SK-N-SH treated with all-trans-retinoic acid at 6 μM for 48 hours (cell line): ENCODE measurements around the gene CENPP.

Experiments
- ATAC-seq: fragments of 200-7000 bp; cut with Tn5 transposase; 3 replicates; pipeline ENCODE4 v1.9.1; 2020; ENCODE audit warnings: mild to moderate bottlenecking, moderate library complexity
- ARNTL ChIP-seq: fragments of 450-650 bp; formaldehyde crosslinking; IDR thresholded peaks from 2 replicates; pipeline ENCODE4 v1.5.0; 2020; ENCODE audit warnings: low read depth, mild to moderate bottlenecking, moderate library complexity, borderline replicate concordance
- BACH2 ChIP-seq: fragments of 250-450 bp; sonication (Bioruptor Pico); IDR thresholded peaks from 2 replicates; pipeline ENCODE4 v1.9.0; 2021; ENCODE audit warnings: mild to moderate bottlenecking, borderline replicate concordance
- CREB5 ChIP-seq: fragments of 250-450 bp; sonication (Bioruptor Pico); IDR thresholded peaks from 2 replicates; pipeline ENCODE4 v1.5.1; 2020; ENCODE audit warnings: low read depth, mild to moderate bottlenecking, moderate library complexity
- CSDC2 ChIP-seq: fragments of 250-450 bp; sonication (Bioruptor Pico); IDR thresholded peaks from 2 replicates; pipeline ENCODE4 v1.5.0; 2020; ENCODE audit warnings: mild to moderate bottlenecking, moderate library complexity
- ESRRG ChIP-seq: fragments of 250-450 bp; sonication (Bioruptor Pico); IDR thresholded peaks from 2 replicates; pipeline ENCODE4 v1.6.1; 2021; ENCODE audit warnings: mild to moderate bottlenecking
- GLIS3 ChIP-seq: fragments of 250-450 bp; sonication (Bioruptor Pico); IDR thresholded peaks from 2 replicates; pipeline ENCODE4 v1.5.0; 2020; ENCODE audit warnings: mild to moderate bottlenecking, moderate library complexity
- ISL1 ChIP-seq: fragments of 250-450 bp; sonication (Bioruptor Pico); IDR thresholded peaks from 2 replicates; pipeline ENCODE4 v2.1.2; 2022; ENCODE audit warnings: mild to moderate bottlenecking, moderate library complexity
- OSR1 ChIP-seq: fragments of 250-450 bp; sonication (Bioruptor Pico); IDR thresholded peaks from 2 replicates; pipeline ENCODE4 v1.8.0; 2022; ENCODE audit warnings: moderate library complexity, mild to moderate bottlenecking, inconsistent platforms
- PATZ1 ChIP-seq: fragments of 250-450 bp; sonication (Bioruptor Pico); IDR thresholded peaks from 2 replicates; pipeline ENCODE4 v1.8.0; 2020; ENCODE audit warnings: mild to moderate bottlenecking, moderate library complexity, borderline replicate concordance
- POU6F1 ChIP-seq: fragments of 250-450 bp; sonication (Bioruptor Pico); IDR thresholded peaks from 2 replicates; pipeline ENCODE4 v1.8.0; 2021; ENCODE audit warnings: low read depth, mild to moderate bottlenecking, moderate library complexity, borderline replicate concordance
- PPARA ChIP-seq: fragments of 250-450 bp; sonication (Bioruptor Pico); IDR thresholded peaks from 2 replicates; pipeline ENCODE4 v1.5.0; 2020; ENCODE audit warnings: mild to moderate bottlenecking, borderline replicate concordance
- RARB ChIP-seq: fragments of 250-450 bp; sonication (Bioruptor Pico); IDR thresholded peaks from 2 replicates; pipeline ENCODE4 v1.8.0; 2021; ENCODE audit warnings: mild to moderate bottlenecking, moderate library complexity
- SNAI2 ChIP-seq: fragments of 250-450 bp; sonication (Bioruptor Pico); IDR thresholded peaks from 2 replicates; pipeline ENCODE4 v1.5.0; 2020; ENCODE audit warnings: mild to moderate bottlenecking, moderate library complexity
- TCF4 ChIP-seq: fragments of 250-450 bp; sonication (Bioruptor Pico); IDR thresholded peaks from 2 replicates; pipeline ENCODE4 v1.8.0; 2021; ENCODE audit warnings: mild to moderate bottlenecking, moderate library complexity, borderline replicate concordance
- TOX ChIP-seq: fragments of 250-450 bp; sonication (Bioruptor Pico); IDR thresholded peaks from 2 replicates; pipeline ENCODE4 v1.8.0; 2021; ENCODE audit warnings: mild to moderate bottlenecking, moderate library complexity, borderline replicate concordance
- ZC3H10 ChIP-seq: fragments of 250-450 bp; sonication (Bioruptor Pico); IDR thresholded peaks from 2 replicates; pipeline ENCODE4 v1.5.1; 2021; ENCODE audit warnings: mild to moderate bottlenecking, moderate library complexity
- ZFP3 ChIP-seq: fragments of 250-450 bp; sonication (Bioruptor Pico); IDR thresholded peaks from 2 replicates; pipeline ENCODE4 v1.5.0; 2020; ENCODE audit warnings: mild to moderate bottlenecking, moderate library complexity
- ZFP30 ChIP-seq: fragments of 450-650 bp; formaldehyde crosslinking; IDR thresholded peaks from 2 replicates; pipeline ENCODE4 v1.5.0; 2022; ENCODE audit warnings: mild to moderate bottlenecking, moderate library complexity
- ZNF565 ChIP-seq: fragments of 450-650 bp; formaldehyde crosslinking; conservative IDR thresholded peaks from 2 replicates; pipeline ENCODE4 v1.5.0; 2020; ENCODE audit warnings: low read depth, mild to moderate bottlenecking, moderate library complexity
- ZNF70 ChIP-seq: fragments of 450-650 bp; formaldehyde crosslinking; IDR thresholded peaks from 2 replicates; pipeline ENCODE4 v1.5.0; 2020; ENCODE audit warnings: mild to moderate bottlenecking, moderate library complexity
- ZNF8 ChIP-seq: fragments of 450-650 bp; formaldehyde crosslinking; IDR thresholded peaks from 2 replicates; pipeline ENCODE4 v1.5.0; 2020; ENCODE audit warnings: mild to moderate bottlenecking, moderate library complexity
- TF ChIP-seq, protein P1 (sequence below): fragments of 250-450 bp; sonication (Bioruptor Pico); IDR thresholded peaks from 2 replicates; pipeline ENCODE4 v1.5.1; 2021; ENCODE audit warnings: mild to moderate bottlenecking, moderate library complexity

The CENPP gene

DNA sequence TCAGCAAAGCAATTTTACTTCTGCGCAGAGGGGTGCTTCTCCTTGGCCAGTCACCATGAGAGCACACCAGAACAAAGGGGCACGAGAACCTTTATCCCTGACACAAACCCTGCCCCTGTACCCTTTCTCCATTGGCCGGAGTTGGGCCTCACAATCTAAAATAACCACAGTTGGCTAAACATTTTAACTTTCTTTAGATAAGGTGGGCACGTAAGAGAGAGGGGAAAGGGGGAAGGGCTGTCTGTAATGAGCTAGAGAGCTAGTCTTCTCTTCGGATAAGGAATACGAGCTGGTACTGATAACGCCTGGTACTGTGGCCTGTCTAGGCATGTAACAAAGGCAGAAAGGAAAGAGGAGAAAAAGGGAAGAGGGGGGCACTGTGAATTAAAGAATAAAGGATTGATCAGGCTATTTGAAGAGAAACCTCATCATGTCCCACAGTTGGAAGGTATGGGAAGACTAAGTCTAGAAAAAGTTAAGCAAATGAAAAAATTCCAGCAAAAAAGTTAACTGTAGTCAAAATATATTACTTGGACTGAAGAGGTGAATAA is 30.4 kb upstream of the CENPP start:
- no peak for ATAC-seq
- TF ChIP-seq ZC3H10 (no peak), BACH2 (CRISPR knock-in tag) (no peak), ZFP30 (CRISPR knock-in tag) (no peak), ESRRG (no peak), PATZ1 (CRISPR knock-in tag) (no peak), ISL1 (CRISPR knock-in tag) (no peak), ARNTL (no peak), TOX (CRISPR knock-in tag) (no peak), TCF4 (CRISPR knock-in tag) (no peak), ZNF70 (CRISPR knock-in tag) (no peak), ZNF8 (CRISPR knock-in tag) (no peak), GLIS3 (CRISPR knock-in tag) (no peak), PPARA (no peak), POU6F1 (CRISPR knock-in tag) (no peak), RARB (no peak), CSDC2 (no peak), OSR1 (no peak)
- TF ChIP-seq, protein P1, sequence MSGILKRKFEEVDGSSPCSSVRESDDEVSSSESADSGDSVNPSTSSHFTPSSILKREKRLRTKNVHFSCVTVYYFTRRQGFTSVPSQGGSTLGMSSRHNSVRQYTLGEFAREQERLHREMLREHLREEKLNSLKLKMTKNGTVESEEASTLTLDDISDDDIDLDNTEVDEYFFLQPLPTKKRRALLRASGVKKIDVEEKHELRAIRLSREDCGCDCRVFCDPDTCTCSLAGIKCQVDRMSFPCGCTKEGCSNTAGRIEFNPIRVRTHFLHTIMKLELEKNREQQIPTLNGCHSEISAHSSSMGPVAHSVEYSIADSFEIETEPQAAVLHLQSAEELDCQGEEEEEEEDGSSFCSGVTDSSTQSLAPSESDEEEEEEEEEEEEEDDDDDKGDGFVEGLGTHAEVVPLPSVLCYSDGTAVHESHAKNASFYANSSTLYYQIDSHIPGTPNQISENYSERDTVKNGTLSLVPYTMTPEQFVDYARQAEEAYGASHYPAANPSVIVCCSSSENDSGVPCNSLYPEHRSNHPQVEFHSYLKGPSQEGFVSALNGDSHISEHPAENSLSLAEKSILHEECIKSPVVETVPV = no peak

- ATAC-seq = no peak
- TF ChIP-seq GLIS3 (CRISPR knock-in tag) (no peak), ZFP30 (CRISPR knock-in tag) (no peak), ZFP3 (CRISPR knock-in tag) (no peak), SNAI2 (no peak), ZNF565 (no peak), CREB5 (CRISPR knock-in tag) (no peak), CSDC2 (no peak), ESRRG (no peak)
- TF ChIP-seq, protein P1 = no peak
Observed at GRCh38 chr9:92295827-92296258, 29.9 kb upstream of the CENPP start.

DNA sequence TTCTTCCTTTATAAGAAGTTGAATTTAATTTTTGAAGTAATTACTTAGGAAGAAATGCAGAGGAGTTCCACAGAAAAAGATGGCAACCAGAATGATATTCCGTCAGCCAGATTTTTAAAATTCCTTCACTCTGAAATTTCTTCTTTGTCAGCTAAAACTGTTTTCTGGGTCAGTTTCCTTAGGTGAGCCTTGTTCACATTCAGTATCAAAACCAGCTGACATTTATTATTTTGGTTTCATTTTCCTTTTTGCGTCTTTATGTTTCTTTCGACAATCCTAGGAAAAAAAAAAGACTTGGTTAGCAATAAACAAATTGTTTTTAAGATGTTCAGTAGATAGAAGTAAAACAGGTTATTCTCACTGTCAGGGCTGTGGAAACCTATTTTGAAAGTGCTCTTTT is 28.1 kb upstream of the CENPP start:
- TF ChIP-seq ZFP3 (CRISPR knock-in tag) = no peak
- TF ChIP-seq, protein P1 = no peak
- no peak for TF ChIP-seq ZC3H10
- TF ChIP-seq ZNF70 (CRISPR knock-in tag) = no peak
- ATAC-seq = no peak
